ENCODE data around the gene CALB2. TPM values are rescaled to one million over a fixed set of nuclear protein-coding genes. Genes with fewer than 3 reads are reported as not detected.

Gene CALB2
- total and polyA plus RNA-seq, 2 of the 8 experiments (the other 6 are each of a cell fraction or from before 2014, with no cell fraction given): 1.9 to 2.6 TPM

DNA sequence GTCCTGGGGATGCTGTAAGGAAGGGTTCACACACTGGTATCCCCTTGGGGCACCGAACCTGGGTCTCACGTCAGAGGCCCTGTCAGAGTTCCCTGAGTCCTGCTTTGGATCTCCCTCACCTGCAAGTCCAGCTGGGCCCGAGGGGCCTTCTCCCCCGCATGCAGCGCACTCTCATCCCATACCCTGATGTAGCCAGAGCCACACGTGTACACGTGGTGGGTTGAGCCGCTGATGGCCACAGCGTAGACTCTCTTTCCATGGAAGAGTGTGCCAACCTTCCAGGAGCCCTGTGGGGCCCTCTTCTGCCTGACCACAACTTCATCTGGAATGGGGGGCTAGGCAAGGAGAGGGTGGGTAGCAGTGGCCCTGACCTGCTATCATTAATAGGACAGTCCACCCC lies 73.5 kb downstream of the CALB2 start:
- H3K4me1 ChIP-seq (replicated peaks in 1 of 4; ENCODE audit: control insufficient read depth in 3 of 4, insufficient read depth in 4 of 4, low read length in 3 of 4): peaks cover 0 to 3% (median 0%) of the 10 kb centered on the region in 4 experiments; a peak in 1 of 7 replicates
- no peak overlapping the region for H3K18ac ChIP-seq (ENCODE audit: extremely low read depth, low read length)
- no peaks in the 10 kb centered on the region for H3K79me2 ChIP-seq (ENCODE audit: control insufficient read depth in 1 of 2, insufficient read depth in 2 of 2, low read length in 2 of 2)
- H3K4me2 ChIP-seq (ENCODE audit: insufficient read depth in 1 of 2, low read depth in 2 of 2, low read length in 2 of 2): no peak overlapping the region
- H4K91ac ChIP-seq (replicated peaks; ENCODE audit: insufficient read length, low read length): no peak overlapping the region
- no peak overlapping the region for H3K9ac ChIP-seq (replicated peaks in 1 of 4; ENCODE audit: extremely low read depth in 1 of 4, low read depth in 3 of 4, low read length in 3 of 4)
- no peak overlapping the region for H2BK5ac ChIP-seq (ENCODE audit: low read depth, low read length)
- no peak overlapping the region for H2BK15ac ChIP-seq (ENCODE audit: low read length)
- no peaks in the 10 kb centered on the region for H4K20me1 ChIP-seq (replicated peaks in 1 of 2; ENCODE audit: control insufficient read depth in 1 of 2, insufficient read depth in 2 of 2, low read length in 2 of 2)
- DNase-seq (ENCODE audit: low read depth in 1 of 2, low spot score in 2 of 2): no peak
- H3K56ac ChIP-seq (replicated peaks; ENCODE audit: insufficient read length, low read depth, low read length): no peak overlapping the region
- H2BK12ac ChIP-seq (ENCODE audit: low read depth, low read length): no peak overlapping the region
- ChIA-PET POLR2A (ENCODE audit: partially characterized antibody) (interaction anchor here (0.6 kb wide), 1 partner anchor 99 kb away, joined by 3 read pairs; no protein-coding TSS in a partner anchor), CTCF (ENCODE audit: partially characterized antibody) (interaction anchor here (1.8 to 5.9 kb wide), 4 partner anchors 9 to 179 kb away, joined by 8 to 32 read pairs (median 14); no protein-coding TSS in a partner anchor)
- FAIRE-seq: no peak
- no peak overlapping the region for H2AFZ ChIP-seq (ENCODE audit: low read length)
- H2AK5ac ChIP-seq (ENCODE audit: low read depth, low read length): no peak overlapping the region
- no peak overlapping the region for H3K4ac ChIP-seq (replicated peaks; ENCODE audit: insufficient read length, low read depth, low read length)
- H3K4me3 ChIP-seq (ENCODE audit: extremely low read depth in 1 of 4, insufficient read depth in 2 of 4, low read depth in 3 of 4, low read length in 4 of 4): no peak overlapping the region
- H3K23ac ChIP-seq (ENCODE audit: insufficient read length): no peak overlapping the region
- no peaks in the 10 kb centered on the region for H3K23me2 ChIP-seq (ENCODE audit: low read depth, low read length)
- no peaks in the 10 kb centered on the region; a peak in 2 of 8 replicates for H3K36me3 ChIP-seq (ENCODE audit: control insufficient read depth in 2 of 4, insufficient read depth in 4 of 4, low read length in 3 of 4)
- H2BK120ac ChIP-seq (replicated peaks; ENCODE audit: low read depth, low read length): no peak overlapping the region
- H3K9me3 ChIP-seq (ENCODE audit: insufficient read depth in 2 of 2, low read depth in 1 of 2, low read length in 1 of 2): no peaks in the 10 kb centered on the region
- H2BK20ac ChIP-seq (ENCODE audit: low read length): no peak overlapping the region
- no peak overlapping the region for H3K27ac ChIP-seq (ENCODE audit: low read depth, low read length)
- WGBS, 2 experiments (ENCODE audit: extremely low coverage in 1 of 2, insufficient coverage in 1 of 2, insufficient read length in 1 of 2, insufficient replicate concordance in 2 of 2, low coverage in 1 of 2, low lambda C conversion rate in 2 of 2, missing lambda C conversion rate in 1 of 2): 94% methylated on average over 9 of the region's 9 CpGs; no CpG with 5 or more reads in 1 of the 2 experiments
- H3K14ac ChIP-seq (ENCODE audit: insufficient read length): no peak overlapping the region
- 0 out of 7 replicates have a peak, but pooled peaks cover 0 to 3% (median 0%) of the 10 kb centered on the region in 4 experiments for H3K27me3 ChIP-seq (replicated peaks in 1 of 4; ENCODE audit: control insufficient read depth in 3 of 4, extremely low read depth in 1 of 4, insufficient read depth in 3 of 4, low read length in 3 of 4)
- H4K8ac ChIP-seq (ENCODE audit: extremely low read depth, insufficient read depth, low read length): no peak overlapping the region; the same call in 1 of the 2 replicates
- no peaks in the 10 kb centered on the region for H3K79me1 ChIP-seq (ENCODE audit: low read depth, low read length)
- H4K5ac ChIP-seq (ENCODE audit: insufficient read length, low read depth, low read length): no peak overlapping the region
- TF ChIP-seq CHD1 (IDR thresholded peaks at IDR 0.05; ENCODE audit: low read depth, low read length) (no peak), CTBP2 (IDR thresholded peaks at IDR 0.05; ENCODE audit: borderline replicate concordance, insufficient read depth, insufficient read length, low read length) (no peak), JUN (IDR thresholded peaks at IDR 0.05; ENCODE audit: low read depth, low read length) (no peak), POLR2AphosphoS5 (IDR thresholded peaks at IDR 0.05; ENCODE audit: low read depth, low read length) (no peak), TAF7 (optimal IDR thresholded peaks at IDR 0.05; ENCODE audit: borderline replicate concordance, low read depth, low read length) (no peak), KDM5A (IDR thresholded peaks at IDR 0.05; ENCODE audit: low read length) (no peak), CHD2 (IDR thresholded peaks at IDR 0.05; ENCODE audit: low read length) (no peak), RXRA (IDR thresholded peaks at IDR 0.05; ENCODE audit: insufficient read depth, low read depth, low read length) (no peak), SAP30 (IDR thresholded peaks at IDR 0.05; ENCODE audit: insufficient read depth, insufficient replicate concordance, low read length) (no peak), FOSL1 (IDR thresholded peaks at IDR 0.05; ENCODE audit: insufficient read depth, low read depth, low read length) (no peak)
- TF ChIP-seq, protein P1, sequence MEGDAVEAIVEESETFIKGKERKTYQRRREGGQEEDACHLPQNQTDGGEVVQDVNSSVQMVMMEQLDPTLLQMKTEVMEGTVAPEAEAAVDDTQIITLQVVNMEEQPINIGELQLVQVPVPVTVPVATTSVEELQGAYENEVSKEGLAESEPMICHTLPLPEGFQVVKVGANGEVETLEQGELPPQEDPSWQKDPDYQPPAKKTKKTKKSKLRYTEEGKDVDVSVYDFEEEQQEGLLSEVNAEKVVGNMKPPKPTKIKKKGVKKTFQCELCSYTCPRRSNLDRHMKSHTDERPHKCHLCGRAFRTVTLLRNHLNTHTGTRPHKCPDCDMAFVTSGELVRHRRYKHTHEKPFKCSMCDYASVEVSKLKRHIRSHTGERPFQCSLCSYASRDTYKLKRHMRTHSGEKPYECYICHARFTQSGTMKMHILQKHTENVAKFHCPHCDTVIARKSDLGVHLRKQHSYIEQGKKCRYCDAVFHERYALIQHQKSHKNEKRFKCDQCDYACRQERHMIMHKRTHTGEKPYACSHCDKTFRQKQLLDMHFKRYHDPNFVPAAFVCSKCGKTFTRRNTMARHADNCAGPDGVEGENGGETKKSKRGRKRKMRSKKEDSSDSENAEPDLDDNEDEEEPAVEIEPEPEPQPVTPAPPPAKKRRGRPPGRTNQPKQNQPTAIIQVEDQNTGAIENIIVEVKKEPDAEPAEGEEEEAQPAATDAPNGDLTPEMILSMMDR (IDR thresholded peaks at IDR 0.05; ENCODE audit: control extremely low read depth in 1 of 3, insufficient read depth in 1 of 3, low read depth in 1 of 3, low read length in 3 of 3): no peak

Data from H1 (cell line).